K562 (cell line): ENCODE measurements around the gene NPM3. TPM values are rescaled to one million over a fixed set of nuclear protein-coding genes. Genes with fewer than 3 reads are reported as not detected.

ENCODE experiments used
- ATAC-seq: fragments of 200-7000 bp; cut with Tn5 transposase; 3 replicates; pipeline ENCODE4 v1.9.1; 2020; ENCODE audit warnings: moderate library complexity
- BruUV-seq: library from RNA; stranded (reverse); fragments of 400-500 nt; replicated peaks from 2 replicates; lab custom pipeline; 2021; lab: Mats Ljungman, UMichigan
- CTCF ChIA-PET: fragments of 300-600 bp; formaldehyde crosslinking; extraction: SDS; loops from one replicate; lab custom pipeline; 2021; ENCODE audit warnings: low intra/inter-chr PET ratio; lab: Yijun Ruan, JAX
- POLR2A ChIA-PET: fragments of 300-600, 350-650 bp; sonication (Branson Sonifier 250); formaldehyde crosslinking; extraction: SDS; loops from one replicate; lab custom pipeline; 2021; ENCODE audit warnings: antibody characterized with exemption, inconsistent platforms; lab: Yijun Ruan, JAX
- DNase-seq, 4 experiments: peaks; one replicate each; pipeline versions ENCODE4 v3.0.0 to v3.0.0-alpha.2; 2011 to 2018; ENCODE audit warnings: low spot score in 3 of 4, mixed read lengths in 3 of 4; ENCODE audit errors: extremely low read depth in 1 of 4
- FAIRE-seq: peaks from 2 replicates; lab custom pipeline; 2011; peaks lifted over from hg19 to GRCh38; lab: Jason Lieb, UNC
- H2AFZ ChIP-seq: 2 replicates; pipeline ENCODE4 v1.6.0; 2011; ENCODE audit warnings: low read depth, low read length, control low read depth, inconsistent platforms
- H3K27ac ChIP-seq: fragments of 200-600 bp; 3 replicates; pipeline ENCODE4 v1.8.0; 2011; ENCODE audit warnings: low read depth, mild to moderate bottlenecking, control low read depth, inconsistent platforms, low read length, moderate library complexity, mixed read lengths; ENCODE audit errors: extremely low read depth
- H3K27me3 ChIP-seq, 2 experiments: fragments of 300-600 bp in 1 of 2; 2 replicates in 1 of 2; 3 replicates in 1 of 2; pipeline versions ENCODE4 v1.6.0 to v1.8.0; 2011; ENCODE audit warnings: inconsistent platforms in 2 of 2, low read length in 2 of 2, mild to moderate bottlenecking in 1 of 2, mixed read lengths in 1 of 2, moderate library complexity in 1 of 2; ENCODE audit not compliant: control insufficient read depth in 2 of 2, insufficient read depth in 2 of 2
- H3K36me3 ChIP-seq: fragments of 300-600 bp; 3 replicates; pipeline ENCODE4 v1.8.0; 2011; ENCODE audit warnings: mild to moderate bottlenecking, low read length, inconsistent platforms; ENCODE audit not compliant: control insufficient read depth, insufficient read depth
- H3K4me1 ChIP-seq, 2 experiments: fragments of 200-600 bp in 1 of 2; replicated peaks in 1 of 2; 2 replicates in 1 of 2; 3 replicates in 1 of 2; pipeline versions ENCODE4 v1.5.1 to v1.8.0; 2011; ENCODE audit warnings: inconsistent platforms in 2 of 2, low read length in 2 of 2, mild to moderate bottlenecking in 1 of 2, mixed read lengths in 1 of 2, moderate library complexity in 1 of 2; ENCODE audit not compliant: control insufficient read depth in 2 of 2, insufficient read depth in 2 of 2
- H3K4me2 ChIP-seq: 2 replicates; pipeline ENCODE4 v1.6.1; 2011; ENCODE audit warnings: low read length, control low read depth, inconsistent platforms, mixed read lengths; ENCODE audit not compliant: insufficient read depth
- H3K4me3 ChIP-seq: fragments of 200-600 bp; sonication (generic), shearing (Covaris generic); 2 replicates; pipeline ENCODE4 v1.5.1; 2016; ENCODE audit warnings: control low read depth, inconsistent platforms
- H3K79me2 ChIP-seq: fragments of 200-600 bp; 3 replicates; pipeline ENCODE4 v1.8.0; 2011; ENCODE audit warnings: low read length, inconsistent platforms; ENCODE audit not compliant: control insufficient read depth, insufficient read depth
- H3K9ac ChIP-seq, 2 experiments: 2 replicates each; pipeline versions ENCODE4 v1.6.0 to v1.6.1; 2011; ENCODE audit warnings: low read depth in 2 of 2, low read length in 2 of 2, control low read depth in 1 of 2, inconsistent platforms in 1 of 2, mild to moderate bottlenecking in 1 of 2, mixed read lengths in 1 of 2; ENCODE audit not compliant: insufficient read depth in 1 of 2
- H3K9me1 ChIP-seq: one replicate; pipeline ENCODE4 v1.6.0; 2011; ENCODE audit warnings: inconsistent platforms, mild to moderate bottlenecking, low read length, moderate library complexity; ENCODE audit not compliant: control insufficient read depth, insufficient read depth
- H3K9me3 ChIP-seq: replicated peaks from 2 replicates; pipeline ENCODE4 v1.5.1; 2011; ENCODE audit warnings: low read depth, low read length, inconsistent platforms; ENCODE audit not compliant: control insufficient read depth, insufficient read depth
- H4K20me1 ChIP-seq: replicated peaks from 2 replicates; pipeline ENCODE4 v1.6.1; 2011; ENCODE audit warnings: low read length, inconsistent platforms, mixed read lengths; ENCODE audit not compliant: control insufficient read depth, insufficient read depth
- E2F3 ChIP-seq: fragments of 250-450 bp; sonication (Bioruptor Pico); IDR thresholded peaks from 2 replicates; pipeline ENCODE4 v1.4.0; 2020; ENCODE audit warnings: mild to moderate bottlenecking
- RBFOX2 ChIP-seq: fragments of 200-400 bp; formaldehyde crosslinking; IDR thresholded peaks from 2 replicates; pipeline ENCODE4 v1.6.1; 2017; ENCODE audit warnings: low read depth, mild to moderate bottlenecking, low read length, moderate library complexity
- ZBTB33 ChIP-seq: sonication (generic); formaldehyde crosslinking; IDR thresholded peaks from 2 replicates; pipeline ENCODE4 v1.8.1; 2023; ENCODE audit warnings: mild to moderate bottlenecking, missing genetic modification reagents
- ZNF57 ChIP-seq: fragments of 450-650 bp; formaldehyde crosslinking; IDR thresholded peaks from 2 replicates; pipeline ENCODE4 v1.4.0; 2020; ENCODE audit warnings: mild to moderate bottlenecking, moderate library complexity
- WGBS: fragments of 100-300 bp; shearing (Covaris generic); methylation state at CpG from one replicate; pipeline ENCODE4 v1.1.6; 2016; ENCODE audit warnings: low coverage, mixed read lengths; ENCODE audit not compliant: insufficient coverage; ENCODE audit errors: missing lambda C conversion rate; 5-methylcytosine and 5-hydroxymethylcytosine counted together
- in situ Hi-C: fragments of 300-500 bp; cut with MboI; formaldehyde crosslinking; loops from 4 replicates; pipeline ENCODE4 v1.15.0; 2018; ENCODE audit warnings: inconsistent platforms, mixed read lengths
- intact Hi-C: fragments of 100-400 bp; cut with micrococcal nuclease; formaldehyde crosslinking; loops from 2 replicates; pipeline ENCODE4 v1.14.2; 2022
- polyA plus RNA-seq, 8 experiments: library from polyadenylated mRNA; depleted of rRNA in 4 of 8; stranded (reverse) in 5 of 8; unstranded in 3 of 8; fragments of >200 nt; fragmentation: Nextera tagmentation in 2 of 8; fragmentation: Illumina TruSeq in 1 of 8; extraction: Ambion mirVana in 2 of 8; extraction: Trizol in 1 of 8; gene quantifications; 2 replicates each; pipeline versions ENCODE4 v1.2.1 to v1.2.3, GENCODE V29; 2011 to 2014; ENCODE audit warnings: inconsistent platforms in 1 of 8, missing spikeins in 1 of 8
- total RNA-seq, 7 experiments: library from RNA; depleted of rRNA in 6 of 7; stranded (reverse); fragments of >200 nt in 6 of 7; fragmentation: Illumina TruSeq in 2 of 7; extraction: Trizol in 2 of 7; gene quantifications; 2 replicates each; pipeline versions ENCODE4 v1.2.1 to v1.2.3, GENCODE V29; 2011 to 2021; ENCODE audit warnings: low replicate concordance in 1 of 7

NPM3 gene
- total and polyA plus RNA-seq, 9 of the 15 experiments (the other 6 are each of a cell fraction or from before 2014, with no cell fraction given): 15.2 to 239 (median 114) TPM

GRCh38 chr10:101780187-101780817 lies 2.9 kb downstream of the NPM3 start:
- H3K36me3 ChIP-seq: peaks cover 31% of the 10 kb centered on the region; the same call in 2 of the 3 replicates
- ATAC-seq (no peak), FAIRE-seq (no peak), DNase-seq (no peak)
- no peak overlapping the region for H3K9ac ChIP-seq
- H2AFZ ChIP-seq: no peak overlapping the region
- no peak overlapping the region for H3K4me2 ChIP-seq
- 95% methylated on average over 4 of the region's 17 CpGs for WGBS
- no peaks in the 10 kb centered on the region for H3K9me3 ChIP-seq
- H3K4me3 ChIP-seq: no peak overlapping the region
- TF ChIP-seq ZBTB33 (CRISPR knock-in tag) (peak; percentile 63; the same call in 1 of the 2 replicates), ZNF57 (CRISPR knock-in tag) (no peak), RBFOX2 (0 out of 2 replicates have a peak, but pooled peaks have one; percentile 3), E2F3 (CRISPR knock-in tag) (no peak)
- POLR2A ChIA-PET: interaction anchor here (0.9 kb wide), 1 partner anchor 192 kb away, joined by 4 read pairs; the partner anchor contains the start of genes DPCD and POLL
- H3K27me3 ChIP-seq: no peaks in the 10 kb centered on the region
- peaks cover 21% of the 10 kb centered on the region for H3K79me2 ChIP-seq
- no TSS peak for BruUV-seq
- peaks cover 11% of the 10 kb centered on the region for H4K20me1 ChIP-seq
- intact Hi-C loops: loop anchor here (5.0 kb wide), 2 partner anchors 292 to 568 kb away; no protein-coding TSS in a partner anchor
- no peaks in the 10 kb centered on the region for H3K9me1 ChIP-seq
- CTCF ChIA-PET: interaction anchor here (1.1 to 2.6 kb wide), 2 partner anchors 178 to 566 kb away, joined by 5 to 32 read pairs; no protein-coding TSS in a partner anchor
- H3K4me1 ChIP-seq: peaks cover 17 to 51% of the 10 kb centered on the region in 2 experiments
- in situ Hi-C loops: loop anchor here (5.0 kb wide), 1 partner anchor 173 kb away; no protein-coding TSS in a partner anchor
- H3K27ac ChIP-seq: no peak overlapping the region
